COLO668 (cell line): ENCODE measurements around the gene NAA25.
A peak's percentile ranks its signal among the peaks of the same experiment; 100 is the strongest.
"Not testable (repeated sequence)": the region's sequence is repeated elsewhere in the genome, so short reads cannot be mapped to it uniquely, and the experiment has no call there.

Experiments
- DNase-seq: peaks from one replicate; lab custom pipeline; 2025; ENCODE audit not compliant: unreplicated experiment; lab: John Stamatoyannopoulos, UW

The NAA25 gene

DNA sequence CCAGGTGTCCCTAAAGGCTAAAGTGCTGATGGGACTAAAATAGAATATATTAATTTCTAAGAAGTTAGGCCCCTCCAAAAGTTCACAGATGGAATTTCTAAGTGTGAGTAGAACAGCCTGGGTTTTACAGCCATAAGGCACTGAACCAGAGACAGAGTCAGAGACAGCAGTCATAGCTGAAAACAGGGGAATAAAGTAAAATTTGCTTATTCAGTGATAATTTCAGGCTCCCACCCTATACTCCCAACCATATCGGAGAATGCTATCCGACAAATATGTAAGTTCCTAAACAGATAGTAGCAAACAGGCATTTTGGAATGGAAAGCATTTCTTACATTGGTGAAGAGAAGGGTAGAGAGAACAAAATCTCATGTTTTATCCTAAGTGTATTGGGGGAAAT, 45.3 kb downstream of the NAA25 start:
- no peak for DNase-seq

- DNase-seq = no peak
These were observed 47.4 kb downstream of the NAA25 start for GRCh38 chr12:112061137-112061536.

DNA sequence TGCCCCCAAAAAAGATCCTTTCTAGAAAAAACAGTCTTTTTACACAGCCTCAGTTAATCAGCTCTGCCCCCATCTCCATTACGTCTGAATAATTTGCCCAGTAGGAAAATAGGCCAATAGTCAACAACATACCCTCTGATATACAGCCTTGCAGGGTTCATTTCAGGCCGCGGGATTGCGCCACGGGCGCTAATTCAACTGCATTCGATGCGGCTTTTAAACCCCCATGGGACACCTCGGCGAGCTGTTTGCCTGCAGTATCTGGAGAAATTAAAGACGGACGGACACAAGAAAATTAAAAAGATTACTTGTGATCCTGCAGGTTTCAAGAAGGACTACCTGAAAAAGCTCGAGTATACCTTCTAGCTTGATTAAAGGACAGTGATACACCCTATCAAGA, 59.2 kb downstream of the NAA25 start:
- DNase-seq = no peak

- DNase-seq = no peak
These were observed 62.6 kb downstream of the NAA25 start for GRCh38 chr12:112046003-112046402.

GRCh38 chr12:112036614-112037013, 72.0 kb downstream of the NAA25 start:
- not testable (repeated sequence) for DNase-seq

DNA sequence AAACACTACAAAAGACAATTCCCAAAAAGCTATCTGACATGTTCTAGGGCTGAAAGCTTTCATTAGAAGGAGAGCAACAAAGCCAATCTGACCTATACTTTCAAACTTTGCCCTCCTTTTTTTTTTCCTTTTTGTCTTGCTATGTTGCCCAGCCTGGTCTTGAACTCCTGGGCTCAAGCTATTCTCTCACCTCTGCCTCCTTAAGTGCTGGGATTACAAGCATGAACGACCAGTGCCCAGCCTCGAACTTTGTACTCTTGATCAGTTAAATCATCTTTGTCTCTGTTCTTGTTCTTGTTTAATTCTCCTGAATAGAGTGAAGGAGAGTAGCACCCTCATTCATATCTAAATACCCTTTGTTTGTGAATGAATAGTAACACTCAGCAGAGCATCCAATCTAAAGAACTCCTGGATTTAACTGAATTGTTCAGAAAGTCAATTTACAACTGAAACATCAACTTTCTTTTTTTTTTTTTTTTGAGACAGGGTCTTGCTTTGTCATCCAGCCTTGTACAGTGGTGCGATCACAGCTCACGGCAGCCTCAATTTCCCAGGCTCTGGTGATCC, 73.3 kb downstream of the NAA25 start:
- DNase-seq = no peak

DNA sequence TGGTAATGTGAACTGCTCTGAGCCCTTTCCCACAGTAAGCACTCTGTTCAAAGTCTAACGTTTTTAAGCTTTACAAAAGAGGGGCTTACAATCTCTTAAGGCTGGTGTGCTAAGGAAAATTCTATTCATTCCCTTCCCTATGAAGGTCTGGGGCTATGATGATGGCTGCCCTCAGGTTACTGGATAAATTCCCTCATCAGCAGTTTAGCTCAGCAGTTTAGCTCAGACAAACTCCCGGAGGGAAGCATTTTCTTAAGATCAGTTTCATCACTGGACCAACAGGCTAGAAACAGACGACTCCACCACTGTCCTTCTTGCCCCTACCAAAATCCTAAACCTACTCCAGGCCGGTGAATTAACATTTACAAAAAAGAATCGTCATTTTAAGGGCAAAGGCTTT, 76.3 kb downstream of the NAA25 start:
- no peak for DNase-seq

DNA sequence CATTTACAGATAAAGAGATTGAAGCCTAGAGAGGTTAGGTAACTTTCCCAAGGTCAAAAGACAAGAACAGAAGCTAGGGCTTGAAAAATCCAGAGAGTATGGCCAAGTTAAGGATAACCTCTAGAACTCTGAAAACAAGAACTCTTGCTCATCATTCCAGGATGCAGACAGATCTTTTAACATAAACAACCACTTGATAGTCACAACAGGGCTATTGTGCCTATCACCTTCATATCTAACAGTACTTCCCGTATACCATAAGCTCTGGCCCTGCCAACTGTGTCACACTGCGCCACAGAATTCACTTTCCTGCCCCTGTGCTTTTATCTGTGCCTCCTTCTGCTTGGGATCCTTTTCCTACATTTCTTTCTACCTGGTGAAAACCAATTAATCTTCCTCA, 77.1 kb downstream of the NAA25 start:
- no peak for DNase-seq

DNA sequence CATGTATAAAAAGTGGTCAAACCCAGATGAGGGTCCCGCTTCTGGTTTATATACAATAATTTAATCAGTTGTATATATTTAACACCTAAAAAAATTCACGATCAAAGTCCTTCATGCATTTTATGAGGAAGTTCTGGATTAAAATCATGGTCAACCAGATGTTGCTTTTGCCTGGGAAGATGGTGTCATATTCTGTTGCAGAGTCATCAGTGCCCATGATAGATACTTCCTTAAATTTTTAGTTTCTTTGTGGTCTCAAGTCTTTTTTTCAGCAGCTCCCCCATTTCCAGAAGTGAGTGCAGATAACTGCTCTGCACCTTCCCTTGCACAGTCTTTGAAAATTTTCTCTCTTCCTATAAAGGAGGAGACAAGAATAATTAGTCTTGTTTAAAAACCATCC, 79.3 kb downstream of the NAA25 start:
- DNase-seq = no peak

- no peak for DNase-seq
These were observed 82.7 kb downstream of the NAA25 start for GRCh38 chr12:112025808-112026375.

- DNase-seq = no peak
These were observed 84.7 kb downstream of the NAA25 start for GRCh38 chr12:112023759-112024396.

DNA sequence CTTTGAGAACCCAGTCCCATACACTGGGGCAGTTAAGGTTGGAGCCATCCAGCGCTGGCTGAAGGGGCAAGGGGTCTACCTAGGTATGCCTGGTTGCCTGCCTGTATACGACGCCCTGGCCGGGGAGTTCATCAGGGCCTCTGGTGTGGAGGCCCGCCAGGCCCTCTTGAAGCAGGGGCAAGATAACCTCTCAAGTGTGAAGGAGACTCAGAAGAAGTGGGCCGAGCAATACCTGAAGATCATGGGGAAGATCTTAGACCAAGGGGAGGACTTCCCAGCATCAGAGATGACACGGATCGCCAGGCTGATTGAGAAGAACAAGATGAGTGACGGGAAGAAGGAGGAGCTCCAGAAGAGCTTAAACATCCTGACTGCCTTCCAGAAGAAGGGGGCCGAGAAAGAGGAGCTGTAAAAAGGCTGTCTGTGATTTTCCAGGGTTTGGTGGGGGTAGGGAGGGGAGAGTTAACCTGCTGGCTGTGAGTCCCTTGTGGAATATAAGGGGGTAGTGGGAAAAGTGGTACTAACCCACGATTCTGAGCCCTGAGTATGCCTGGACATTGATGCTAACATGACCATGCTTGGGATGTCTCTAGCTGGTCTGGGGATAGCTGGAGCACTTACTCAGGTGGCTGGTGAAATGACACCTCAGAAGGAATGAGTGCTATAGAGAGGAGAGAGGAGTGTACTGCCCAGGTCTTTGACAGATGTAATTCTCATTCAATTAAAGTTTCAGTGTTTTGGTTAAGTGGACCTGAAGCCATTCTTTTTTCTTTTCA, 86.2 kb downstream of the NAA25 start:
- DNase-seq = no peak

DNA sequence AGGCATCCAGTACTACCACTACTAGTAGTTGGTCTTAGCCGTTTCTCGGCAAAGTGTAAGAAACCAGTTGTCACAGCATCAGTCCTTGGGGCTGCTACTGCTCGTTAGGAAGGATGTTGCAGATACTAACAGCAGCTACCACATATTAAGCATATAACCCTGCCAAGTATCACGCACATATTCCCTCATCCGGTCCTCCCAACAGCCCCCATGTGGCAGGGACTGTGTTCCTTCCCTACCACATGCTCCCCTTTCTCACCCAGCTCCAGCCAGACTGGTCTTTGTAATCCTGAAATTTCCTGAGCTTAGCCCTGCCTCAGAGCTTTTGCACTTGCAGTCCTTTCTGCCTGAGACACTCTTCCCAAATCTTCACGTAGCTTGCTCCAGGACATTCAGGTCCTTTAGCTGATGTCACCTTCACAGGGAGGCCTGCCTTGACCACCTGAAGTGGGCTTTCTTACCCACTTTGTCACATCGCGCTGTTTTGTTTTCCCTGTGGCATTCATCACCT, 87.6 kb downstream of the NAA25 start:
- no peak for DNase-seq

GRCh38 chr12:112018571-112019237, 89.9 kb downstream of the NAA25 start:
- no peak for DNase-seq

DNA sequence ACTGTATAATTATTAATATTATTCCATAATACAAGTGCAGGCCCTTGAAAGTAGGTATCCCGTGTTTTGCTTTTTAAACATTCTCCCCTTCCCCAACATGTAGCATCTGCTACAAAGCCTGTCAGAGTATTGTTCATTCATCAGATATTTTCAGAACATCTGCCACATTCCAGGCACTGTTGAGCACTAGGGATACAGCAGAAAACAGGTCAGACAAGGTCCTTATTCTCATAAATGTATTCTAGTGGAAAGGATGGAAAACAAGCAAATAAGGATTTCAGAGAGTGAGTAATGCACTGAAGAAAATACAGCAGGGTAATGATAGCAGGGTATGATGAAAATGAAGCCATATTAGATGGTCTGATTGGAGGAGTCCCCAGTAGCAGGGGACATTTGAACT, 91.5 kb downstream of the NAA25 start:
- no peak for DNase-seq

DNA sequence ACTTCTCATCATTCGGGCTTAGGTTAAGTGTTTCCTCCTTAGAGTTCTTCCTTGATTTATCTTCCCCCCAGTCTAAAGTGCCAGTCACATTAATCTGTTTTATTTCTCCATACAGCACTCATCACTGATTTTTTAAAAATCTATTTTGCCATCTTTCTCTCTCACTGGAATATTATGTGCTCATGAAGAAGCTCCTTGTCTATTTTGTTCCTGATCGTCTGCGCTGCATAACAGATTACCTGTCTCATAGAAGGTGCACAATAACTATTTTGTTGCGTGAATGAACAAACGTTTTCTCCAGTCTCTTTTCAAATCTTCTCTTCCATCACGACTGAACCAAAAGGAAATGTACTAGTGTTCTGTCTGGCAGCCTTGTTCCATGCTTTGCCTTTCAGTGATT, 92.6 kb downstream of the NAA25 start:
- DNase-seq = no peak

GRCh38 chr12:112013601-112014402, 94.8 kb downstream of the NAA25 start:
- peak; percentile 87 for DNase-seq

DNA sequence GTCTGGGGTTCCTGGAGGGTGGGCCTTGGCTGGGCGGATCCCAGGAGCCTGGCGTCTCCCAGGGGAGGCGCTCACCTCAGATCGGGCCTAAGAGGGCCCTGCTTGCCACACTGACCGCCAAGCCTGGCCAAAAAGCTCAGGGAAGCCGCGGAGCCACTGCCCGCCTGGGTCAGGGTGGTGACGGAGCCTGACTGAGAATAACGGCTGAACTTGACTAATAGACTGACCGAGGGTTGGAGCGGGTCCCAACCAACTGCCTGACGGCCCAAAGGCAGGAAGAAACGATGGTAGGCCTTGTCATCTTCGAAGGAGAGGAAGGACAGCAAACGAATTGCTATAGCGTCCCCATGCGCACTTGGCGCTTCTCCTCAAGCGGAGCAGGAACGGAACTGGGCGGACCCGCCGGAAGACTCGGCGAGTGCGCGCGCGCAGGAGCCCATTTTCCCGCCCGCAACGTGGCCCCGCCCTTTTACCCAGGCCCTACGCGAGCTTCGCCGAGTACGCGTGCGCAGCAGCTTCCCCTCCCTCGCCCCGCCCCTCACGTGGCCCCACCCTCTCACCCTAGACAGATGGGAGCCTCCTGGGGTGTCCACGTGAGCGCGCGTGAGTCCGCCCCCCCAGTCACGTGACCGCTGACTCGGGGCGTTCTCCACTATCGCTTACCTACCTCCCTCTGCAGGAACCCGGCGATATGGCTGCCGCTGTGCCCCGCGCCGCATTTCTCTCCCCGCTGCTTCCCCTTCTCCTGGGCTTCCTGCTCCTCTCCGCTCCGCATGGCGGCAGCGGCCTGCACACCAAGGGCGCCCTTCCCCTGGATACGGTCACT, 95.6 kb downstream of the NAA25 start, which contains the start of the genes ERP29 and TMEM116:
ERP29 (plus strand) TSS at position 652 of the 826 bp plus-strand sequence; CDS start at position 692, 40 bp downstream.
TMEM116 (minus strand) TSS at position 391 of the 826 bp plus-strand sequence. CDS start 7,895 bp downstream, outside the sequence.
- peak; percentile 100 for DNase-seq

DNA sequence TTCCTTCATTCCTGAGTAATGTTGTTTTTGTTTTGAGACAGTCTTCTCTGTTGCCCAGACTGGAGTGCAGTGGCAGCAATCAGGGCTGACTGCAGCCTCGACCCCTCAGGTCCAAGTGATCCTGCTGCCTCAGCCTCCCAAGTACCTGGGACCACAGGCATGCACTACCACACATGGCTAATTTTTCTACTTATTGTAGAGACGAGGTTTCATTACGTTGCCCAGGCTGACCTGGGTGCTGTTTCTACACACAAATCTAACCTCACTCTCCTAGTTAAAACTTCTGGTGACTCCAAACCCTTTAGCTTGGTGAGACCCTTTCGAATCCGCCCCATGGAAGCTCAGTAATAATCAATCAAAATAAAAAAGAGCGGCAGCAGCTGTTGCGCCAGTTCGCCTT, 96.9 kb downstream of the NAA25 start:
- no peak for DNase-seq
